SK-N-SH treated with all-trans-retinoic acid at 6 μM for 48 hours (cell line): ENCODE measurements around the gene NCKAP5.

Experiments used
- CSDC2 ChIP-seq: fragments of 250-450 bp; sonication (Bioruptor Pico); IDR thresholded peaks from 2 replicates; pipeline ENCODE4 v1.5.0; 2020; ENCODE audit warnings: mild to moderate bottlenecking, moderate library complexity
- ISL1 ChIP-seq: fragments of 250-450 bp; sonication (Bioruptor Pico); IDR thresholded peaks from 2 replicates; pipeline ENCODE4 v2.1.2; 2022; ENCODE audit warnings: mild to moderate bottlenecking, moderate library complexity
- SNAI2 ChIP-seq: fragments of 250-450 bp; sonication (Bioruptor Pico); IDR thresholded peaks from 2 replicates; pipeline ENCODE4 v1.5.0; 2020; ENCODE audit warnings: mild to moderate bottlenecking, moderate library complexity
- TOX ChIP-seq: fragments of 250-450 bp; sonication (Bioruptor Pico); IDR thresholded peaks from 2 replicates; pipeline ENCODE4 v1.8.0; 2021; ENCODE audit warnings: mild to moderate bottlenecking, moderate library complexity, borderline replicate concordance
- ZC3H10 ChIP-seq: fragments of 250-450 bp; sonication (Bioruptor Pico); IDR thresholded peaks from 2 replicates; pipeline ENCODE4 v1.5.1; 2021; ENCODE audit warnings: mild to moderate bottlenecking, moderate library complexity
- ZFP3 ChIP-seq: fragments of 250-450 bp; sonication (Bioruptor Pico); IDR thresholded peaks from 2 replicates; pipeline ENCODE4 v1.5.0; 2020; ENCODE audit warnings: mild to moderate bottlenecking, moderate library complexity
- ZNF70 ChIP-seq: fragments of 450-650 bp; formaldehyde crosslinking; IDR thresholded peaks from 2 replicates; pipeline ENCODE4 v1.5.0; 2020; ENCODE audit warnings: mild to moderate bottlenecking, moderate library complexity
- ZNF8 ChIP-seq: fragments of 450-650 bp; formaldehyde crosslinking; IDR thresholded peaks from 2 replicates; pipeline ENCODE4 v1.5.0; 2020; ENCODE audit warnings: mild to moderate bottlenecking, moderate library complexity
- TF ChIP-seq, protein P1 (sequence below): fragments of 250-450 bp; sonication (Bioruptor Pico); IDR thresholded peaks from 2 replicates; pipeline ENCODE4 v1.8.0; 2020; ENCODE audit warnings: mild to moderate bottlenecking, moderate library complexity, borderline replicate concordance

DNA sequence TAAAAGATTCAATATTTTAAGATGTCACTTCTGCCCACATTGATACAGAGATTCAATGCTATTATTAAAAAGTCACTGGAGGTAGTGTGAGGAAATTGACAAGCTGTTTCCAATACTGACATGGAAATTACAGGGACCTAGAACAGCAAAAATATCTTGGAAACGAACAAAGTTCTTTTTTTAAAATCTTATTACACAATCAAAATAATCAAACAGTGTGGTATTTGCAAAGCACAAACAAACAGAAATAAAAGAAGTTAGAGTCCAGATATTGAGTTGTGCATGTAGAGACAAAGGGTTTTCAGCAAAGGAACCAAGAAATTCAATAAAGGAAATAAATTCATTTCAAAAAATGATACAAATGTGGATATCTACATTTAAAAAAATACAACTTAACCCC lies 369.6 kb downstream of the NCKAP5 start:
- TF ChIP-seq SNAI2 (CRISPR knock-in tag): no peak
- TF ChIP-seq, protein P1, sequence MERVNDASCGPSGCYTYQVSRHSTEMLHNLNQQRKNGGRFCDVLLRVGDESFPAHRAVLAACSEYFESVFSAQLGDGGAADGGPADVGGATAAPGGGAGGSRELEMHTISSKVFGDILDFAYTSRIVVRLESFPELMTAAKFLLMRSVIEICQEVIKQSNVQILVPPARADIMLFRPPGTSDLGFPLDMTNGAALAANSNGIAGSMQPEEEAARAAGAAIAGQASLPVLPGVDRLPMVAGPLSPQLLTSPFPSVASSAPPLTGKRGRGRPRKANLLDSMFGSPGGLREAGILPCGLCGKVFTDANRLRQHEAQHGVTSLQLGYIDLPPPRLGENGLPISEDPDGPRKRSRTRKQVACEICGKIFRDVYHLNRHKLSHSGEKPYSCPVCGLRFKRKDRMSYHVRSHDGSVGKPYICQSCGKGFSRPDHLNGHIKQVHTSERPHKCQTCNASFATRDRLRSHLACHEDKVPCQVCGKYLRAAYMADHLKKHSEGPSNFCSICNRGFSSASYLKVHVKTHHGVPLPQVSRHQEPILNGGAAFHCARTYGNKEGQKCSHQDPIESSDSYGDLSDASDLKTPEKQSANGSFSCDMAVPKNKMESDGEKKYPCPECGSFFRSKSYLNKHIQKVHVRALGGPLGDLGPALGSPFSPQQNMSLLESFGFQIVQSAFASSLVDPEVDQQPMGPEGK (CRISPR knock-in tag): no peak
- TF ChIP-seq CSDC2 (CRISPR knock-in tag): no peak
- no peak for TF ChIP-seq ZFP3 (CRISPR knock-in tag)
- no peak for TF ChIP-seq ZC3H10 (CRISPR knock-in tag)
- no peak for TF ChIP-seq ZNF8
- TF ChIP-seq ISL1 (CRISPR knock-in tag): no peak
- no peak for TF ChIP-seq ZNF70 (CRISPR knock-in tag)
- TF ChIP-seq TOX (CRISPR knock-in tag): no peak
